Measurements from ENCODE around the gene SNTA1. TPM values are rescaled to one million over a fixed set of nuclear protein-coding genes. Genes with fewer than 3 reads are reported as not detected.

The SNTA1 gene
- total and polyA plus RNA-seq, 10 donors: 2.4 to 8.7 (median 4.4) TPM

DNA sequence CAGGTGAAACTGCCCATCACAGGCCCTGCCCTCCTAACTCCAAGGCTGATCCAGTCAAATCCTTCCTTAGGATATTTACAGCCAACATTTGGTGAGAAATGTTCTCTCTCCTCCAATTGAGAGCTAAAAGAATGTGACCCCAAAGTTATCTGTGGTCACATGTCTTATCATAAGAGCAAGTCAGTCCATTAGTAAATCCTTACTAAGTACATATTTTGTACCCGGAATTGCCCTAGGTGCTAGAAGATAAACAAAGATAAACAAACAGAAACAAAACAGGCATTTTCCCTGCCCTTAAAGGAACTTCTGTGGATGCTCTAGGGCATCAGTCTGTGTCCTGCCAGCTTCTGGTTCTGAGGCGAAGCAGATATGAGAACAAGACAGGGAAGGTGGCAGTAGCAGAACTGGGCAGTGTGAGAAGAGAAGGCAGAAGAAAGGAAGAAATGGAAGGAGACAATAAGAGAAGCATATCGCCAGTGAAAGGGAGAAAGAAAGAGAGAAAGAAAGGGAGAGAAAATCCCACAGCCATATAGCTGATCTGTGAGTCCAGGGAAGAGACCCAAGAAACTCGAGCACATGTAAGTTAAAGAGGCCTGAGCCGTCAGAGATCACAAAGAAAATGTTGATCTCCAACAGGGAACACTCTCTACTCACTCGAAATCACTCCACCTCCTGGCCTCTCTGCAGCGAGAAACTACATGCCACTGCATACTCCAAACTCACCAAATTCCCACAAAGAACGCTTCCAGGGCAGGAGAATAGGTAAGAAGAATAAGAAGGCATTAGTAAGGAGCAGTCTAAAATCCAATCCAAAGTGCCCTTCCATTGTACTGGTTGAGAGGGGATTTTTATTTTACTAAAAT is 83.9 kb downstream of the SNTA1 start:
- TF ChIP-seq, protein P1, sequence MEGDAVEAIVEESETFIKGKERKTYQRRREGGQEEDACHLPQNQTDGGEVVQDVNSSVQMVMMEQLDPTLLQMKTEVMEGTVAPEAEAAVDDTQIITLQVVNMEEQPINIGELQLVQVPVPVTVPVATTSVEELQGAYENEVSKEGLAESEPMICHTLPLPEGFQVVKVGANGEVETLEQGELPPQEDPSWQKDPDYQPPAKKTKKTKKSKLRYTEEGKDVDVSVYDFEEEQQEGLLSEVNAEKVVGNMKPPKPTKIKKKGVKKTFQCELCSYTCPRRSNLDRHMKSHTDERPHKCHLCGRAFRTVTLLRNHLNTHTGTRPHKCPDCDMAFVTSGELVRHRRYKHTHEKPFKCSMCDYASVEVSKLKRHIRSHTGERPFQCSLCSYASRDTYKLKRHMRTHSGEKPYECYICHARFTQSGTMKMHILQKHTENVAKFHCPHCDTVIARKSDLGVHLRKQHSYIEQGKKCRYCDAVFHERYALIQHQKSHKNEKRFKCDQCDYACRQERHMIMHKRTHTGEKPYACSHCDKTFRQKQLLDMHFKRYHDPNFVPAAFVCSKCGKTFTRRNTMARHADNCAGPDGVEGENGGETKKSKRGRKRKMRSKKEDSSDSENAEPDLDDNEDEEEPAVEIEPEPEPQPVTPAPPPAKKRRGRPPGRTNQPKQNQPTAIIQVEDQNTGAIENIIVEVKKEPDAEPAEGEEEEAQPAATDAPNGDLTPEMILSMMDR (IDR thresholded peaks at IDR 0.05 in 8 of 11, conservative IDR thresholded peaks at IDR 0.05 in 3 of 11): no peak
- no peak for TF ChIP-seq POLR2A (IDR thresholded peaks at IDR 0.05)
- TF ChIP-seq POLR2AphosphoS5 (IDR thresholded peaks at IDR 0.05): no peak
- H3K27ac ChIP-seq: no peak overlapping the region
- H3K4me1 ChIP-seq: no peaks in the 10 kb centered on the region

More for the DNA sequence above, 83.9 kb downstream of the SNTA1 start:
- Histone ChIP-seq H3K36me3 (peaks cover 4 to 100% (median 69%) of the 10 kb centered on the region in 6 donors), H3K4me3 (no peak overlapping the region), H3K9me3 (no peaks in the 10 kb centered on the region), H3K27me3 (replicated peaks in 1 of 7) (no peaks in the 10 kb centered on the region)
- WGBS, 5 donors: 86 to 95% (median 93%) methylated on average over 8 of the region's 8 CpGs
- no peak for DNase-seq
- intact Hi-C loops (cut with DNase I; ENCODE audit: low total_unique reads): no loop called here

Other genes with a start within 250 kb of the SNTA1 start
- not detected for gene BPIFA3, start 226.4 kb downstream of the SNTA1 start, total RNA-seq
- gene BPIFA3, start 226.4 kb downstream of the SNTA1 start, polyA plus RNA-seq: not detected
- not detected for gene BPIFA1, start 207.8 kb downstream of the SNTA1 start, total RNA-seq
- gene BPIFA1, start 207.8 kb downstream of the SNTA1 start, polyA plus RNA-seq: not detected
- not detected for gene BPIFB1, start 160.5 kb downstream of the SNTA1 start, total RNA-seq
- gene BPIFB1, start 160.5 kb downstream of the SNTA1 start, polyA plus RNA-seq: under 1 TPM in 2 of 3 donors, not detected in 1; 0.06 TPM
- gene CDK5RAP1, start 42.2 kb downstream of the SNTA1 start, total RNA-seq: 10 to 100 TPM; 21.3 to 34.6 (median 33.2) TPM
- gene CDK5RAP1, start 42.2 kb downstream of the SNTA1 start, polyA plus RNA-seq: 10 to 100 TPM; 35.6 to 93.0 (median 60.9) TPM
- 10 to 100 TPM; 17.0 to 25.4 (median 18.9) TPM for gene CBFA2T2, start 46.3 kb upstream of the SNTA1 start, total RNA-seq
- gene CBFA2T2, start 46.3 kb upstream of the SNTA1 start, polyA plus RNA-seq: 1 to 10 TPM; 3.3 to 6.9 (median 4.8) TPM
- gene C20orf144, start 218.6 kb upstream of the SNTA1 start, total RNA-seq: under 1 TPM in 1 of 7 donors, not detected in 6; 0.14 TPM
- gene C20orf144, start 218.6 kb upstream of the SNTA1 start, polyA plus RNA-seq: under 1 TPM in 2 of 3 donors, not detected in 1; 0.06 to 0.09 TPM
- 1 to 10 TPM; 1.1 to 3.5 (median 2.0) TPM for gene ACTL10, start 223.2 kb upstream of the SNTA1 start, total RNA-seq
- 1 to 10 TPM; 1.3 to 3.5 (median 2.9) TPM for gene ACTL10, start 223.2 kb upstream of the SNTA1 start, polyA plus RNA-seq
- 10 to 100 TPM; 14.0 to 39.0 (median 18.8) TPM for gene NECAB3, start 230.7 kb upstream of the SNTA1 start, total RNA-seq
- 10 to 100 TPM in 2 of 3 donors, 1 to 10 TPM in 1; 8.6 to 22.7 (median 11.0) TPM for gene NECAB3, start 230.7 kb upstream of the SNTA1 start, polyA plus RNA-seq
- 1 to 10 TPM; 2.5 to 6.9 (median 4.5) TPM for gene E2F1, start 242.6 kb upstream of the SNTA1 start, total RNA-seq
- gene E2F1, start 242.6 kb upstream of the SNTA1 start, polyA plus RNA-seq: 1 to 10 TPM; 3.4 to 6.2 (median 5.6) TPM

All from spleen (tissue), 11 donors.